ENCODE results near the gene NFIB.

DNA sequence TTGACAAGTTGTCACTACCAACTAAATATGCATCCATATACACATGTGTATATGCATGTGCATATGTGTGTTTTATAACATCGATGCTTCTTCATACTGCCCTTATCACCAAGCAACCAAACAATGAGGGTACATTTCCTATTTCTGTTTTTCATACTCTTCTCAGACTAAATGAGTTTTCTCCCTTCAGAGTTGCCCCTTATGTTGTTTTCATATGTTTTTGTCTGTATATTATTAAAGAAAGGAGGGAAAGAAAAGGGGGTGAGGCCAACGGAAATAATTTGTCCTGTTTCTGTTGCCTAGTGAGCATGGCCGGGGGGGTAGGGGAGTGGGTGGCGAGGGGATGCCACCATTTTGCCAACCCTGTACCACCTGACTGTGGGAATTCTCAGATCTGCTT lies 28.8 kb upstream of the NFIB start:
- TF ChIP-seq GABPA (IDR thresholded peaks at IDR 0.05; ENCODE audit: low read depth) (no peak), NFIC (IDR thresholded peaks at IDR 0.05; ENCODE audit: borderline replicate concordance) (no peak), SIN3A (IDR thresholded peaks at IDR 0.05; ENCODE audit: borderline replicate concordance, low read depth, low read length) (no peak), TCF12 (IDR thresholded peaks at IDR 0.05) (no peak), RAD21 (IDR thresholded peaks at IDR 0.05; ENCODE audit: low read length) (no peak), POLR2AphosphoS5 (IDR thresholded peaks at IDR 0.05; ENCODE audit: low read depth, low read length) (no peak), TAF1 (IDR thresholded peaks at IDR 0.05; ENCODE audit: borderline replicate concordance, low read depth, low read length) (no peak), FOSL2 (IDR thresholded peaks at IDR 0.05; ENCODE audit: borderline replicate concordance, low read depth) (no peak), EZH2phosphoT487 (IDR thresholded peaks at IDR 0.05; ENCODE audit: borderline replicate concordance, low read depth) (no peak)
- TF ChIP-seq, protein P1, sequence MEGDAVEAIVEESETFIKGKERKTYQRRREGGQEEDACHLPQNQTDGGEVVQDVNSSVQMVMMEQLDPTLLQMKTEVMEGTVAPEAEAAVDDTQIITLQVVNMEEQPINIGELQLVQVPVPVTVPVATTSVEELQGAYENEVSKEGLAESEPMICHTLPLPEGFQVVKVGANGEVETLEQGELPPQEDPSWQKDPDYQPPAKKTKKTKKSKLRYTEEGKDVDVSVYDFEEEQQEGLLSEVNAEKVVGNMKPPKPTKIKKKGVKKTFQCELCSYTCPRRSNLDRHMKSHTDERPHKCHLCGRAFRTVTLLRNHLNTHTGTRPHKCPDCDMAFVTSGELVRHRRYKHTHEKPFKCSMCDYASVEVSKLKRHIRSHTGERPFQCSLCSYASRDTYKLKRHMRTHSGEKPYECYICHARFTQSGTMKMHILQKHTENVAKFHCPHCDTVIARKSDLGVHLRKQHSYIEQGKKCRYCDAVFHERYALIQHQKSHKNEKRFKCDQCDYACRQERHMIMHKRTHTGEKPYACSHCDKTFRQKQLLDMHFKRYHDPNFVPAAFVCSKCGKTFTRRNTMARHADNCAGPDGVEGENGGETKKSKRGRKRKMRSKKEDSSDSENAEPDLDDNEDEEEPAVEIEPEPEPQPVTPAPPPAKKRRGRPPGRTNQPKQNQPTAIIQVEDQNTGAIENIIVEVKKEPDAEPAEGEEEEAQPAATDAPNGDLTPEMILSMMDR (IDR thresholded peaks at IDR 0.05), result no peak
- TF ChIP-seq, protein P2, sequence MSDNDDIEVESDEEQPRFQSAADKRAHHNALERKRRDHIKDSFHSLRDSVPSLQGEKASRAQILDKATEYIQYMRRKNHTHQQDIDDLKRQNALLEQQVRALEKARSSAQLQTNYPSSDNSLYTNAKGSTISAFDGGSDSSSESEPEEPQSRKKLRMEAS (IDR thresholded peaks at IDR 0.05; ENCODE audit: low read depth), result no peak
- TF ChIP-seq, protein P3, sequence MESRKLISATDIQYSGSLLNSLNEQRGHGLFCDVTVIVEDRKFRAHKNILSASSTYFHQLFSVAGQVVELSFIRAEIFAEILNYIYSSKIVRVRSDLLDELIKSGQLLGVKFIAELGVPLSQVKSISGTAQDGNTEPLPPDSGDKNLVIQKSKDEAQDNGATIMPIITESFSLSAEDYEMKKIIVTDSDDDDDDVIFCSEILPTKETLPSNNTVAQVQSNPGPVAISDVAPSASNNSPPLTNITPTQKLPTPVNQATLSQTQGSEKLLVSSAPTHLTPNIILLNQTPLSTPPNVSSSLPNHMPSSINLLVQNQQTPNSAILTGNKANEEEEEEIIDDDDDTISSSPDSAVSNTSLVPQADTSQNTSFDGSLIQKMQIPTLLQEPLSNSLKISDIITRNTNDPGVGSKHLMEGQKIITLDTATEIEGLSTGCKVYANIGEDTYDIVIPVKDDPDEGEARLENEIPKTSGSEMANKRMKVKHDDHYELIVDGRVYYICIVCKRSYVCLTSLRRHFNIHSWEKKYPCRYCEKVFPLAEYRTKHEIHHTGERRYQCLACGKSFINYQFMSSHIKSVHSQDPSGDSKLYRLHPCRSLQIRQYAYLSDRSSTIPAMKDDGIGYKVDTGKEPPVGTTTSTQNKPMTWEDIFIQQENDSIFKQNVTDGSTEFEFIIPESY (IDR thresholded peaks at IDR 0.05; ENCODE audit: borderline replicate concordance, low read depth), result no peak
- TF ChIP-seq, protein P4, sequence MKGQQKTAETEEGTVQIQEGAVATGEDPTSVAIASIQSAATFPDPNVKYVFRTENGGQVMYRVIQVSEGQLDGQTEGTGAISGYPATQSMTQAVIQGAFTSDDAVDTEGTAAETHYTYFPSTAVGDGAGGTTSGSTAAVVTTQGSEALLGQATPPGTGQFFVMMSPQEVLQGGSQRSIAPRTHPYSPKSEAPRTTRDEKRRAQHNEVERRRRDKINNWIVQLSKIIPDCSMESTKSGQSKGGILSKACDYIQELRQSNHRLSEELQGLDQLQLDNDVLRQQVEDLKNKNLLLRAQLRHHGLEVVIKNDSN (IDR thresholded peaks at IDR 0.05; ENCODE audit: borderline replicate concordance, low read depth), result no peak

All from SK-N-SH (cell line).